Caco-2 (cell line): Measurements from ENCODE around the gene NTNG1. TPM values are rescaled to one million over a fixed set of nuclear protein-coding genes. Genes with fewer than 3 reads are reported as not detected.

Source experiments
- BruUV-seq: library from RNA; stranded (reverse); fragments of 400-500 nt; replicated peaks from 2 replicates; lab custom pipeline; 2021; lab: Mats Ljungman, UMichigan
- CTCF ChIA-PET: fragments of 300-600 bp; sonication (Branson Sonifier 250); formaldehyde crosslinking; loops from one replicate; lab custom pipeline; 2022; ENCODE audit warnings: antibody characterized with exemption; lab: Charles Lee
- POLR2A ChIA-PET: fragments of 300-600 bp; sonication (Branson Sonifier 250); formaldehyde crosslinking; loops from one replicate; lab custom pipeline; 2022; ENCODE audit warnings: antibody characterized with exemption; lab: Charles Lee
- DNase-seq, 2 experiments: peaks; one replicate each; pipeline versions ENCODE4 v3.0.0 to v3.0.0-alpha.2; 2020 to 2022
- H3K27me3 ChIP-seq: replicated peaks from 2 replicates; pipeline ENCODE4 v1.6.0; 2011; ENCODE audit warnings: low read length; ENCODE audit not compliant: control insufficient read depth, insufficient read depth
- H3K36me3 ChIP-seq: 2 replicates; pipeline ENCODE4 v1.5.1; 2011; ENCODE audit warnings: low read length; ENCODE audit not compliant: control insufficient read depth, insufficient read depth
- H3K4me1 ChIP-seq: fragments of 250-450 bp; sonication (Bioruptor Pico); 2 replicates; pipeline ENCODE4 v1.5.1; 2020; ENCODE audit warnings: mild to moderate bottlenecking
- H3K4me3 ChIP-seq: 2 replicates; pipeline ENCODE4 v1.5.1; 2011; ENCODE audit warnings: low read depth, mild to moderate bottlenecking, control low read depth, low read length
- H3K9me3 ChIP-seq: fragments of 250-450 bp; sonication (Bioruptor Pico); 2 replicates; pipeline ENCODE4 v1.5.1; 2020; ENCODE audit warnings: mild to moderate bottlenecking, moderate library complexity
- H3K27ac Mint-ChIP-seq: one replicate; pipeline ENCODE4 v1.8.0; 2022; ENCODE audit warnings: mixed read lengths; ENCODE audit not compliant: unreplicated experiment
- H3K27me3 Mint-ChIP-seq: one replicate; pipeline ENCODE4 v1.8.0; 2022; ENCODE audit warnings: mixed read lengths; ENCODE audit not compliant: insufficient read depth, unreplicated experiment
- H3K36me3 Mint-ChIP-seq: one replicate; pipeline ENCODE4 v1.8.0; 2022; ENCODE audit warnings: mild to moderate bottlenecking, mixed read lengths; ENCODE audit not compliant: insufficient read depth, unreplicated experiment
- H3K4me1 Mint-ChIP-seq: one replicate; pipeline ENCODE4 v1.8.0; 2022; ENCODE audit warnings: low read depth, mixed read lengths; ENCODE audit not compliant: unreplicated experiment
- H3K4me3 Mint-ChIP-seq: one replicate; pipeline ENCODE4 v1.8.0; 2022; ENCODE audit warnings: mild to moderate bottlenecking, moderate library complexity, mixed read lengths; ENCODE audit not compliant: unreplicated experiment
- H3K9me3 Mint-ChIP-seq: one replicate; pipeline ENCODE4 v1.8.0; 2022; ENCODE audit warnings: mixed read lengths; ENCODE audit not compliant: unreplicated experiment
- intact Hi-C: fragments of 100-400 bp; cut with micrococcal nuclease; formaldehyde crosslinking; loops from one replicate; pipeline ENCODE4 v1.10.0; 2022; ENCODE audit not compliant: unreplicated experiment
- total RNA-seq: library from RNA; stranded (reverse); gene quantifications from 2 replicates; pipeline ENCODE4 v1.2.3, GENCODE V29; 2022
- TF ChIP-seq, protein P1 (sequence below), 2 experiments: fragments of 200-600 bp in 1 of 2; IDR thresholded peaks; 1 replicate in 1 of 2; 2 replicates in 1 of 2; pipeline versions ENCODE4 v1.5.1 to v1.8.0; 2011 to 2022; ENCODE audit warnings: antibody characterized with exemption in 1 of 2, control low read depth in 1 of 2, inconsistent platforms in 1 of 2, low read depth in 1 of 2, low read length in 1 of 2, mild to moderate bottlenecking in 1 of 2, moderate library complexity in 1 of 2; ENCODE audit not compliant: insufficient read depth in 1 of 2, severe bottlenecking in 1 of 2, unreplicated experiment in 1 of 2

NTNG1 gene
- total RNA-seq, 1 experiment from 2014 or later = not detected

DNA sequence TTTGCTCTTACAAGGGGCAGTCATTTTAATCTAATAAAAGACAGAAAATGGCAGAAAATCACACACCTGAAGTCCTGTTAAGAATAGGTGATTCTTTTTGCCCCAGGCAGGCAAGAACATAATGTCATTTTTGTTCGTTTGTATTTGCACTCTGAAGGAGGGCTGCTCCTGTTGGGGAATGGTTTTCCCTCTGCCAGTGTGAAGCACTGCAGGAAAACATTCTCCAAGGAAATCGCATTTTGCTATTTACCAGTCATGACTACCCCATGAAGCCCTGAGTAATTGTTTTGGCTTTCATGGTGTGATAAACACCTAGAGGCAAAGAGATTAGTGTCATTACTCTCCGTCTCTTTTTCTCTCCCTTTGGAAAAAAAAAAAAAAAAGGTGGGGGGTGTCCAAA is 345.5 kb downstream of the NTNG1 start:
- POLR2A ChIA-PET = no interaction called here
- Histone ChIP-seq H3K4me3 (no peak overlapping the region), H3K27me3 (no peaks in the 10 kb centered on the region), H3K9me3 (no peaks in the 10 kb centered on the region), H3K4me1 (no peaks in the 10 kb centered on the region), H3K36me3 (no peaks in the 10 kb centered on the region)
- Mint-ChIP-seq H3K9me3 (no peaks in the 10 kb centered on the region), H3K4me3 (no peak overlapping the region), H3K4me1 (no peaks in the 10 kb centered on the region), H3K27ac (no peak overlapping the region), H3K27me3 (peaks cover 7% of the 10 kb centered on the region), H3K36me3 (no peaks in the 10 kb centered on the region)
- TF ChIP-seq, protein P1, sequence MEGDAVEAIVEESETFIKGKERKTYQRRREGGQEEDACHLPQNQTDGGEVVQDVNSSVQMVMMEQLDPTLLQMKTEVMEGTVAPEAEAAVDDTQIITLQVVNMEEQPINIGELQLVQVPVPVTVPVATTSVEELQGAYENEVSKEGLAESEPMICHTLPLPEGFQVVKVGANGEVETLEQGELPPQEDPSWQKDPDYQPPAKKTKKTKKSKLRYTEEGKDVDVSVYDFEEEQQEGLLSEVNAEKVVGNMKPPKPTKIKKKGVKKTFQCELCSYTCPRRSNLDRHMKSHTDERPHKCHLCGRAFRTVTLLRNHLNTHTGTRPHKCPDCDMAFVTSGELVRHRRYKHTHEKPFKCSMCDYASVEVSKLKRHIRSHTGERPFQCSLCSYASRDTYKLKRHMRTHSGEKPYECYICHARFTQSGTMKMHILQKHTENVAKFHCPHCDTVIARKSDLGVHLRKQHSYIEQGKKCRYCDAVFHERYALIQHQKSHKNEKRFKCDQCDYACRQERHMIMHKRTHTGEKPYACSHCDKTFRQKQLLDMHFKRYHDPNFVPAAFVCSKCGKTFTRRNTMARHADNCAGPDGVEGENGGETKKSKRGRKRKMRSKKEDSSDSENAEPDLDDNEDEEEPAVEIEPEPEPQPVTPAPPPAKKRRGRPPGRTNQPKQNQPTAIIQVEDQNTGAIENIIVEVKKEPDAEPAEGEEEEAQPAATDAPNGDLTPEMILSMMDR (IDR thresholded peaks at IDR 0.05; ENCODE audit: insufficient read depth in 1 of 2, low read depth in 1 of 2, low read length in 1 of 2, severe bottlenecking in 1 of 2, unreplicated experiment in 1 of 2) = no peak
- no peak for DNase-seq
- intact Hi-C loops = no loop called here
- CTCF ChIA-PET = no interaction called here
- BruUV-seq = no TSS peak

DNA sequence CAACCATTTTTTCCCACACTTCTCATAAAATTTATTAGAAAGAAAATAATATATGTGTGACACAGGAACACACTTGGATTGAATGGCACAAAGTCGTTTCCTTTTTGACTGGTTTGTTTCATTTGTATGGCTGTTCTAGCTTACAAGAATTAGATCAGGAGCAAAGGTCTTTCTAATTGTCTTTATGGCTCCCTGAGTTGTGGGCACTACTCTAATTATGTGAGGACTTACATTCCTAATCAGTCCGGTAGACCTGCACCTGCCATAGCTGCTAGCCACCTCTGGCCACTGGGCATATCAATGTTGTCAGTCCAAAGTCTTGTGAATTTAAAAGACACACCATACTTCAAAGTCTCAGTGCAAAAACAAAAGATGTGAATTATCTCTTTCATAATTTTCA is 346.7 kb downstream of the NTNG1 start:
- TF ChIP-seq, protein P1 (IDR thresholded peaks at IDR 0.05; ENCODE audit: insufficient read depth in 1 of 2, low read depth in 1 of 2, low read length in 1 of 2, severe bottlenecking in 1 of 2, unreplicated experiment in 1 of 2) = no peak
- ChIA-PET POLR2A (no interaction called here), CTCF (no interaction called here)
- intact Hi-C loops = no loop called here
- no peaks in the 10 kb centered on the region for H3K9me3 ChIP-seq
- H3K27me3 ChIP-seq = no peaks in the 10 kb centered on the region
- no peak for DNase-seq
- no peak overlapping the region for H3K27ac Mint-ChIP-seq
- H3K27me3 Mint-ChIP-seq = peaks cover 7% of the 10 kb centered on the region
- no peaks in the 10 kb centered on the region for H3K36me3 ChIP-seq
- H3K4me3 Mint-ChIP-seq = no peak overlapping the region
- no peaks in the 10 kb centered on the region for H3K4me1 ChIP-seq
- H3K9me3 Mint-ChIP-seq = no peaks in the 10 kb centered on the region
- H3K36me3 Mint-ChIP-seq = no peaks in the 10 kb centered on the region
- no peak overlapping the region for H3K4me3 ChIP-seq
- no peaks in the 10 kb centered on the region for H3K4me1 Mint-ChIP-seq
- no TSS peak for BruUV-seq

DNA sequence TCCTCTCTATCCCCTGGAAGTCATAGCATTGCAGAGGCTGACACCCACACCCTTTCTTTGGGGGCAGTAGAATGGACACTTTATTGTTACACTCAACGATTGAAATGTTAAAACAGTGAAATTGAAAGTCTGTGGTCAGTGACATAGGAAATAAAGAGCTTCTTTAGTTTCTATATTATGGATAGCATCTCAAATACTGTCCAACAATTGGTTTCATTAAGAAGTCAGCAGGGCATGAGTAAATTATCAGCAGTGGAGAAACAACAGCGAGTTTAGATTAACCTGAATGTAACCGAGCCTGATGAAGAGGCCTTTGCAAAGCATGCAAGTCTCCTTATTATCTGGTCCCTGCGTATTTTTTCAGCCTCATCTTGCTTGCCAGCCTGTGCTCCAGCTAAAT is 350.7 kb downstream of the NTNG1 start:
- no peaks in the 10 kb centered on the region for H3K9me3 ChIP-seq
- H3K36me3 ChIP-seq = no peaks in the 10 kb centered on the region
- Mint-ChIP-seq H3K4me1 (no peaks in the 10 kb centered on the region), H3K9me3 (no peaks in the 10 kb centered on the region), H3K36me3 (no peaks in the 10 kb centered on the region), H3K27ac (no peak overlapping the region), H3K4me3 (no peak overlapping the region), H3K27me3 (peaks cover 16% of the 10 kb centered on the region)
- DNase-seq = no peak
- TF ChIP-seq, protein P1 (IDR thresholded peaks at IDR 0.05; ENCODE audit: insufficient read depth in 1 of 2, low read depth in 1 of 2, low read length in 1 of 2, severe bottlenecking in 1 of 2, unreplicated experiment in 1 of 2) = no peak
- CTCF ChIA-PET = no interaction called here
- no peaks in the 10 kb centered on the region for H3K4me1 ChIP-seq
- intact Hi-C loops = no loop called here
- no peaks in the 10 kb centered on the region for H3K27me3 ChIP-seq
- POLR2A ChIA-PET = no interaction called here
- no peak overlapping the region for H3K4me3 ChIP-seq
- no TSS peak for BruUV-seq
